Measurements from ENCODE around the gene TMEM201.

Gene TMEM201

GRCh38 chr1:9593492-9594465 lies 5.1 kb downstream of the TMEM201 start (continued):
- TF ChIP-seq PRDM10 (tag by site-specific recombination; IDR thresholded peaks at IDR 0.05) (peak; percentile 87), ATF2 (tag by site-specific recombination; IDR thresholded peaks at IDR 0.05; ENCODE audit: low read depth) (no peak), SP7 (tag by site-specific recombination; IDR thresholded peaks at IDR 0.05) (peak; percentile 59; the same call in 1 of the 2 replicates), ZNF311 (tag by site-specific recombination; IDR thresholded peaks at IDR 0.05; ENCODE audit: borderline replicate concordance) (no peak), ZFP69B (tag by site-specific recombination; IDR thresholded peaks at IDR 0.05) (no peak), ZBTB49 (tag by site-specific recombination; IDR thresholded peaks at IDR 0.05; ENCODE audit: low read depth) (no peak), ZNF639 (tag by site-specific recombination; IDR thresholded peaks at IDR 0.05) (no peak), ZBTB48 (tag by site-specific recombination; IDR thresholded peaks at IDR 0.05) (peak; percentile 18), ZNF776 (tag by site-specific recombination; IDR thresholded peaks at IDR 0.05; ENCODE audit: borderline replicate concordance) (no peak), YY2 (tag by site-specific recombination; IDR thresholded peaks at IDR 0.05) (no peak), ZNF10 (tag by site-specific recombination; IDR thresholded peaks at IDR 0.05) (no peak), ZNF416 (tag by site-specific recombination; IDR thresholded peaks at IDR 0.05) (no peak), ZNF391 (tag by site-specific recombination; IDR thresholded peaks at IDR 0.05; ENCODE audit: borderline replicate concordance, low read depth) (no peak), ZNF585B (tag by site-specific recombination; IDR thresholded peaks at IDR 0.05) (no peak), ZNF580 (tag by site-specific recombination; IDR thresholded peaks at IDR 0.05) (no peak), ZNF843 (tag by site-specific recombination; IDR thresholded peaks at IDR 0.05) (no peak), ZNF239 (tag by site-specific recombination; IDR thresholded peaks at IDR 0.05) (no peak), ZNF792 (tag by site-specific recombination; IDR thresholded peaks at IDR 0.05) (no peak), ZXDB (tag by site-specific recombination; IDR thresholded peaks at IDR 0.05) (peak; percentile 65), ZNF473 (tag by site-specific recombination; IDR thresholded peaks at IDR 0.05) (no peak), KLF10 (tag by site-specific recombination; IDR thresholded peaks at IDR 0.05) (peak; percentile 75), ZNF521 (tag by site-specific recombination; IDR thresholded peaks at IDR 0.05) (no peak), ZBTB7A (tag by site-specific recombination; IDR thresholded peaks at IDR 0.05; ENCODE audit: low read depth) (no peak), BCL11B (tag by site-specific recombination; IDR thresholded peaks at IDR 0.05; ENCODE audit: low read depth) (no peak), ZNF544 (tag by site-specific recombination; IDR thresholded peaks at IDR 0.05) (no peak), BCL11A (tag by site-specific recombination; IDR thresholded peaks at IDR 0.05; ENCODE audit: low read depth) (no peak), ZNF621 (tag by site-specific recombination; IDR thresholded peaks at IDR 0.05) (no peak), ZNF555 (tag by site-specific recombination; conservative IDR thresholded peaks at IDR 0.05) (no peak), ZNF350 (tag by site-specific recombination; IDR thresholded peaks at IDR 0.05) (no peak), EGR2 (tag by site-specific recombination; IDR thresholded peaks at IDR 0.05; ENCODE audit: low read depth) (no peak), ZBTB20 (tag by site-specific recombination; IDR thresholded peaks at IDR 0.05) (no peak), GLIS2 (tag by site-specific recombination; IDR thresholded peaks at IDR 0.05) (0 out of 2 replicates have a peak, but pooled peaks have one; percentile 39)
